GM12891 (cell line): ENCODE measurements around the gene OSGEP.

Experiments used
- PAX5 ChIP-seq: IDR thresholded peaks from 2 replicates; pipeline ENCODE4 v1.6.1; 2011; ENCODE audit warnings: low read length, moderate library complexity, mild to moderate bottlenecking; ENCODE audit not compliant: insufficient read depth, severe bottlenecking
- POLR2A ChIP-seq: IDR thresholded peaks from 2 replicates; pipeline ENCODE4 v1.6.1; 2011; ENCODE audit warnings: low read depth, low read length, control low read depth
- POLR2AphosphoS5 ChIP-seq: IDR thresholded peaks from 2 replicates; pipeline ENCODE4 v1.6.1; 2011; ENCODE audit warnings: low read depth, low read length, control low read depth

DNA sequence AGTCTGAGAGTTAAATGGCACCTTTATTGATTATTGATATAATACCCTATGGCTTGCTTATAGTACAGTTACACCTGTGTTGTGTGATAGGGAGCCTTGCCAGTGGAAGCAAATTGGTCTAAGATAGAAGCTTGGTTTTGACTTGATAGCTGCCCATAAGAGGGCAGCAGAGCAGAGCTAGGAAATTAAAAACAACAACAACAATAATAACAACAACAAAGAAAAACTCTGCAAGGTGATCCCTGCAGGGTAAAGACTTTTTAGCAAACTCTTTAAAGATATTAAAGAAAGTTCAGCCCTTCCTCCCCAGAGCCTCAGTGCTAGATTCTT lies 32.7 kb upstream of the OSGEP start:
- TF ChIP-seq POLR2A: no peak
- TF ChIP-seq PAX5: no peak
- TF ChIP-seq POLR2AphosphoS5: no peak
